H1 (cell line): ENCODE results near the gene APP. TPM values are rescaled to one million over a fixed set of nuclear protein-coding genes. Genes with fewer than 3 reads are reported as not detected.

Experiments used
- CTCF ChIA-PET: fragments of 300-600 bp; sonication (Branson Sonifier 250); formaldehyde crosslinking; loops from one replicate; lab custom pipeline; 2021; ENCODE audit not compliant: partially characterized antibody; lab: Charles Lee
- POLR2A ChIA-PET: fragments of 300-600 bp; sonication (Branson Sonifier 250); formaldehyde crosslinking; loops from one replicate; lab custom pipeline; 2021; ENCODE audit warnings: inconsistent platforms; ENCODE audit not compliant: partially characterized antibody; lab: Charles Lee
- DNase-seq, 2 experiments: peaks; one replicate each; pipeline versions ENCODE4 v3.0.0 to v3.0.0-alpha.2; 2010 to 2022; ENCODE audit warnings: low spot score in 2 of 2, low read depth in 1 of 2, mixed read lengths in 1 of 2
- FAIRE-seq: peaks from 2 replicates; lab custom pipeline; 2011; peaks lifted over from hg19 to GRCh38; lab: Jason Lieb, UNC
- H2AFZ ChIP-seq: 2 replicates; pipeline ENCODE4 v1.8.1; 2012; ENCODE audit warnings: low read length, inconsistent platforms
- H2AK5ac ChIP-seq: 2 replicates; pipeline ENCODE4 v1.6.1; 2013; ENCODE audit warnings: low read depth, low read length
- H2BK120ac ChIP-seq: replicated peaks from 2 replicates; pipeline ENCODE3; 2013; ENCODE audit warnings: low read depth, low read length, inconsistent platforms
- H2BK12ac ChIP-seq: 2 replicates; pipeline ENCODE4 v1.6.1; 2013; ENCODE audit warnings: low read depth, low read length
- H2BK15ac ChIP-seq: 2 replicates; pipeline ENCODE4 v1.6.1; 2013; ENCODE audit warnings: low read length
- H2BK20ac ChIP-seq: 2 replicates; pipeline ENCODE4 v1.6.1; 2013; ENCODE audit warnings: low read length
- H2BK5ac ChIP-seq: 2 replicates; pipeline ENCODE4 v1.6.1; 2013; ENCODE audit warnings: low read depth, low read length
- H3K14ac ChIP-seq: 2 replicates; pipeline ENCODE4 v1.6.1; 2013; ENCODE audit warnings: inconsistent platforms; ENCODE audit not compliant: insufficient read length
- H3K18ac ChIP-seq: 2 replicates; pipeline ENCODE4 v1.6.1; 2013; ENCODE audit warnings: low read length; ENCODE audit errors: extremely low read depth
- H3K23ac ChIP-seq: 2 replicates; pipeline ENCODE4 v1.6.1; 2013; ENCODE audit warnings: inconsistent platforms; ENCODE audit not compliant: insufficient read length
- H3K23me2 ChIP-seq: 2 replicates; pipeline ENCODE4 v1.6.1; 2013; ENCODE audit warnings: low read depth, low read length
- H3K27ac ChIP-seq: 2 replicates; pipeline ENCODE4 v1.6.1; 2011; ENCODE audit warnings: low read depth, low read length, inconsistent platforms
- H3K27me3 ChIP-seq, 4 experiments: replicated peaks in 1 of 4; 1 replicate in 1 of 4; 2 replicates in 3 of 4; pipeline versions ENCODE4 v1.6.1 to v1.8.1; 2011 to 2013; ENCODE audit warnings: low read length in 3 of 4, mild to moderate bottlenecking in 3 of 4, inconsistent platforms in 2 of 4, mixed read lengths in 2 of 4, moderate library complexity in 1 of 4; ENCODE audit not compliant: control insufficient read depth in 3 of 4, insufficient read depth in 3 of 4; ENCODE audit errors: extremely low read depth in 1 of 4
- H3K36me3 ChIP-seq, 4 experiments: 2 replicates each; pipeline versions ENCODE4 v1.6.1 to v1.8.1; 2011 to 2013; ENCODE audit warnings: mild to moderate bottlenecking in 4 of 4, low read length in 3 of 4, moderate library complexity in 2 of 4, control low read depth in 1 of 4, inconsistent platforms in 1 of 4; ENCODE audit not compliant: insufficient read depth in 4 of 4, control insufficient read depth in 2 of 4
- H3K4ac ChIP-seq: replicated peaks from 2 replicates; pipeline ENCODE3; 2013; ENCODE audit warnings: low read length, low read depth, mixed read lengths, inconsistent platforms; ENCODE audit not compliant: insufficient read length
- H3K4me1 ChIP-seq, 4 experiments: replicated peaks in 1 of 4; 1 replicate in 1 of 4; 2 replicates in 3 of 4; pipeline versions ENCODE4 v1.6.1 to v1.8.1; 2011 to 2013; ENCODE audit warnings: low read length in 3 of 4, inconsistent platforms in 2 of 4, mixed read lengths in 1 of 4; ENCODE audit not compliant: insufficient read depth in 4 of 4, control insufficient read depth in 3 of 4
- H3K4me2 ChIP-seq, 2 experiments: 2 replicates each; pipeline versions ENCODE4 v1.6.1 to v1.8.1; 2011 to 2013; ENCODE audit warnings: low read depth in 2 of 2, low read length in 2 of 2, control low read depth in 1 of 2, inconsistent platforms in 1 of 2, mild to moderate bottlenecking in 1 of 2; ENCODE audit not compliant: insufficient read depth in 1 of 2
- H3K4me3 ChIP-seq, 4 experiments: fragments of 200-600, 300-600 bp in 1 of 4; sonication (generic), shearing (Covaris generic), sonication (Bioruptor Twin) in 1 of 4; 2 replicates each; pipeline versions ENCODE4 v1.5.1 to v1.8.1; 2011 to 2016; ENCODE audit warnings: low read length in 4 of 4, low read depth in 3 of 4, control low read depth in 2 of 4, inconsistent platforms in 2 of 4, mild to moderate bottlenecking in 2 of 4, mixed read lengths in 1 of 4, moderate library complexity in 1 of 4; ENCODE audit not compliant: insufficient read depth in 2 of 4; ENCODE audit errors: extremely low read depth in 1 of 4
- H3K56ac ChIP-seq: replicated peaks from 2 replicates; pipeline ENCODE3; 2013; ENCODE audit warnings: low read depth, mild to moderate bottlenecking, mixed read lengths, low read length, inconsistent platforms; ENCODE audit not compliant: insufficient read length
- H3K79me1 ChIP-seq: 2 replicates; pipeline ENCODE4 v1.6.1; 2013; ENCODE audit warnings: low read depth, low read length, control low read depth
- H3K79me2 ChIP-seq, 2 experiments: 2 replicates each; pipeline versions ENCODE4 v1.6.1 to v1.8.1; 2012 to 2013; ENCODE audit warnings: low read length in 2 of 2, mild to moderate bottlenecking in 2 of 2, inconsistent platforms in 1 of 2; ENCODE audit not compliant: insufficient read depth in 2 of 2, control insufficient read depth in 1 of 2
- H3K9ac ChIP-seq, 4 experiments: replicated peaks in 1 of 4; 1 replicate in 1 of 4; 2 replicates in 3 of 4; pipeline versions ENCODE4 v1.6.1 to v1.8.1; 2011 to 2013; ENCODE audit warnings: low read depth in 3 of 4, low read length in 3 of 4, control low read depth in 2 of 4, mild to moderate bottlenecking in 2 of 4, moderate library complexity in 2 of 4, inconsistent platforms in 1 of 4; ENCODE audit errors: extremely low read depth in 1 of 4
- H3K9me3 ChIP-seq, 2 experiments: 2 replicates each; pipeline versions ENCODE4 v1.6.1 to v1.8.1; 2012 to 2013; ENCODE audit warnings: mild to moderate bottlenecking in 2 of 2, moderate library complexity in 2 of 2, control low read depth in 1 of 2, inconsistent platforms in 1 of 2, low read depth in 1 of 2, low read length in 1 of 2, mixed read lengths in 1 of 2; ENCODE audit not compliant: insufficient read depth in 2 of 2
- H4K20me1 ChIP-seq, 2 experiments: replicated peaks in 1 of 2; 2 replicates each; pipeline versions ENCODE3 to v1.8.1; 2011 to 2013; ENCODE audit warnings: inconsistent platforms in 2 of 2, low read length in 2 of 2, mild to moderate bottlenecking in 1 of 2; ENCODE audit not compliant: insufficient read depth in 2 of 2, control insufficient read depth in 1 of 2
- H4K5ac ChIP-seq: 2 replicates; pipeline ENCODE4 v1.6.1; 2013; ENCODE audit warnings: low read length, low read depth, mixed read lengths, inconsistent platforms; ENCODE audit not compliant: insufficient read length
- H4K8ac ChIP-seq: 2 replicates; pipeline ENCODE4 v1.8.0; 2013; ENCODE audit warnings: mild to moderate bottlenecking, moderate library complexity, low read length, inconsistent platforms; ENCODE audit not compliant: insufficient read depth; ENCODE audit errors: extremely low read depth
- H4K91ac ChIP-seq: replicated peaks from 2 replicates; pipeline ENCODE3; 2013; ENCODE audit warnings: low read length, mixed read lengths, inconsistent platforms; ENCODE audit not compliant: insufficient read length
- KDM5A ChIP-seq: fragments of 200-600 bp; IDR thresholded peaks from 2 replicates; pipeline ENCODE4 v1.7.1; 2012; ENCODE audit warnings: mild to moderate bottlenecking, low read length, inconsistent platforms, mixed read lengths
- POLR2AphosphoS5 ChIP-seq: IDR thresholded peaks from 2 replicates; pipeline ENCODE4 v1.6.1; 2011; ENCODE audit warnings: low read depth, low read length
- POU5F1 ChIP-seq: IDR thresholded peaks from 2 replicates; pipeline ENCODE4 v1.6.1; 2011; ENCODE audit warnings: low read depth, mild to moderate bottlenecking, low read length, moderate library complexity
- RBBP5 ChIP-seq: IDR thresholded peaks from 2 replicates; pipeline ENCODE4 v1.7.1; 2012; ENCODE audit warnings: low read depth, mild to moderate bottlenecking, inconsistent platforms, low read length, moderate library complexity, borderline replicate concordance
- RFX5 ChIP-seq: IDR thresholded peaks from 2 replicates; pipeline ENCODE4 v1.6.1; 2011; ENCODE audit warnings: low read depth, low read length, improper control_type of control experiment, borderline replicate concordance
- SP4 ChIP-seq: IDR thresholded peaks from 2 replicates; pipeline ENCODE4 v1.6.1; 2012; ENCODE audit warnings: low read length, inconsistent platforms
- WGBS, 2 experiments: shearing (Covaris generic) in 1 of 2; methylation state at CpG; one replicate each; pipeline versions ENCODE4 v1.1.6 to v1.1.7; 2013 to 2015; ENCODE audit warnings: low lambda C conversion rate in 2 of 2, mixed read lengths in 2 of 2, inconsistent platforms in 1 of 2, low coverage in 1 of 2, missing lambda C conversion rate in 1 of 2; ENCODE audit not compliant: insufficient replicate concordance in 2 of 2, insufficient coverage in 1 of 2, insufficient read length in 1 of 2; ENCODE audit errors: extremely low coverage in 1 of 2, missing lambda C conversion rate in 1 of 2; 5-methylcytosine and 5-hydroxymethylcytosine counted together
- polyA plus RNA-seq, 7 experiments: library from polyadenylated mRNA; depleted of rRNA in 3 of 7; stranded (reverse) in 5 of 7; unstranded in 2 of 7; fragments of >200 nt in 5 of 7; fragments of 200-250 nt in 2 of 7; gene quantifications; 1 replicate in 5 of 7; 2 replicates in 1 of 7; 4 replicates in 1 of 7; pipeline versions ENCODE4 v1.2.1 to v1.2.3, GENCODE V29; 2011 to 2013; ENCODE audit warnings: missing spikeins in 2 of 7, mixed read lengths in 2 of 7
- total RNA-seq: library from RNA; stranded (reverse); fragmentation: NEBNext Ultra II Directional; extraction: Animal tissue kit (Norgen Biotek cat#: 25700); gene quantifications from 2 replicates; pipeline ENCODE4 v1.2.1, GENCODE V29; 2021
- TF ChIP-seq, protein P1 (sequence below): IDR thresholded peaks from 2 replicates; pipeline ENCODE4 v1.6.1; 2012; ENCODE audit warnings: inconsistent platforms
- TF ChIP-seq, protein P2 (sequence below): IDR thresholded peaks from 2 replicates; pipeline ENCODE4 v1.6.1; 2012; ENCODE audit warnings: low read length, inconsistent platforms

Gene APP
- total and polyA plus RNA-seq, 2 of the 8 experiments (the other 6 are each of a cell fraction or from before 2014, with no cell fraction given) = 375 to 551 TPM

DNA sequence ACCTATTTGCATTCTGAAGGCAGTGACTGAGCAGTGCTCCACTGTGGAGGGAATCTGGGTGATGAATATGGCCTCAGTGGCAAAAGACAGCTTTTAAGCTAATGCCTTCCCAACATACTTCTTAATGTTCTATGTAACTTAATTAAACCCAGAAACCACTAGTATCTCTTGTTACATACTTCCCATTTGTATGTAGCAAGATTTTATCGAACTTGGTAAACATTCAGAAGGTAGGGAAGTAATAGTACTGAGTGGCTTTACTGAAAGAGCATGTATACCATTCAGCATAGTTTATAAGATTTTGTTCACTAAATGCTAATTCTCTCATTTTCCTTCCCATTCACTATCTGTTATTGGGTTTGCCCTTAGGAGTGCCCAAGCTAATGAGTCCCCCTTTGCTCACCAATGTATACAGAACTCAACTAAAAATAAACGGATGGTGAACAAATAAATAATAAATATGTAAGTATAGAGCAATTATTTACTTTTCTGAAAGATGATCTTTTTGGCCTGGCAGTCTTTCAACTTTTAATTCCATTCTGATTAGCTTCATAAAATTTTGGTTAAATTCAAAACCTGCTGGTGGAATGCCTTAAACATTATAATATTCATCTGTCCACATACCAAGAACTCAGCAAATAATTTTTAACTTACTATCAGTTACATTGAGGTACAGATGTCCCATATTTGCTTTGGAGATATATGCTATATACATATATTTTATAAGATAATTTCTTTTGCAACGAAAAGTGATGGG is 204.4 kb downstream of the APP start:
- H2BK12ac ChIP-seq = no peak overlapping the region
- DNase-seq = no peak
- H3K4me3 ChIP-seq = no peak overlapping the region
- no peak overlapping the region for H4K8ac ChIP-seq
- peaks cover 0 to 15% (median 8%) of the 10 kb centered on the region in 4 experiments; a peak in 6 of 8 replicates for H3K36me3 ChIP-seq
- no peak overlapping the region for H3K56ac ChIP-seq
- TF ChIP-seq SP4 (no peak), KDM5A (no peak), RBBP5 (no peak), POU5F1 (no peak), POLR2AphosphoS5 (no peak), RFX5 (no peak)
- TF ChIP-seq, protein P1, sequence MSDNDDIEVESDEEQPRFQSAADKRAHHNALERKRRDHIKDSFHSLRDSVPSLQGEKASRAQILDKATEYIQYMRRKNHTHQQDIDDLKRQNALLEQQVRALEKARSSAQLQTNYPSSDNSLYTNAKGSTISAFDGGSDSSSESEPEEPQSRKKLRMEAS = no peak
- TF ChIP-seq, protein P2, sequence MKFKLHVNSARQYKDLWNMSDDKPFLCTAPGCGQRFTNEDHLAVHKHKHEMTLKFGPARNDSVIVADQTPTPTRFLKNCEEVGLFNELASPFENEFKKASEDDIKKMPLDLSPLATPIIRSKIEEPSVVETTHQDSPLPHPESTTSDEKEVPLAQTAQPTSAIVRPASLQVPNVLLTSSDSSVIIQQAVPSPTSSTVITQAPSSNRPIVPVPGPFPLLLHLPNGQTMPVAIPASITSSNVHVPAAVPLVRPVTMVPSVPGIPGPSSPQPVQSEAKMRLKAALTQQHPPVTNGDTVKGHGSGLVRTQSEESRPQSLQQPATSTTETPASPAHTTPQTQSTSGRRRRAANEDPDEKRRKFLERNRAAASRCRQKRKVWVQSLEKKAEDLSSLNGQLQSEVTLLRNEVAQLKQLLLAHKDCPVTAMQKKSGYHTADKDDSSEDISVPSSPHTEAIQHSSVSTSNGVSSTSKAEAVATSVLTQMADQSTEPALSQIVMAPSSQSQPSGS = no peak
- no peak overlapping the region for H3K4me2 ChIP-seq
- no peaks in the 10 kb centered on the region for H3K23me2 ChIP-seq
- H4K20me1 ChIP-seq = peaks cover 0 to 1% of the 10 kb centered on the region in 2 experiments
- ChIA-PET CTCF (no interaction called here), POLR2A (no interaction called here)
- no peak overlapping the region for H4K91ac ChIP-seq
- no peak overlapping the region for H2AFZ ChIP-seq
- no peak overlapping the region for H2BK20ac ChIP-seq
- no peak overlapping the region for H3K18ac ChIP-seq
- H3K14ac ChIP-seq = no peak overlapping the region
- no peak overlapping the region for H3K9ac ChIP-seq
- no peak overlapping the region for H3K23ac ChIP-seq
- H4K5ac ChIP-seq = no peak overlapping the region
- no peak overlapping the region for H2AK5ac ChIP-seq
- no peak overlapping the region for H2BK15ac ChIP-seq
- H2BK120ac ChIP-seq = no peak overlapping the region
- H2BK5ac ChIP-seq = no peak overlapping the region
- no peaks in the 10 kb centered on the region for H3K27me3 ChIP-seq
- 92% methylated on average over 3 of the region's 3 CpGs; no CpG with 5 or more reads in 1 of the 2 experiments for WGBS, 2 experiments
- peaks cover 0 to 4% of the 10 kb centered on the region in 2 experiments; a peak in 2 of 4 replicates for H3K79me2 ChIP-seq
- no peak for FAIRE-seq
- H3K4me1 ChIP-seq = peaks cover 0 to 5% (median under 1%) of the 10 kb centered on the region in 4 experiments; a peak in 2 of 7 replicates
- no peak overlapping the region for H3K4ac ChIP-seq
- H3K9me3 ChIP-seq = no peaks in the 10 kb centered on the region
- H3K27ac ChIP-seq = no peak overlapping the region
- no peaks in the 10 kb centered on the region; the same call in 1 of the 2 replicates for H3K79me1 ChIP-seq
